Mesenchymal stem cell (in vitro differentiated cells and primary cell): ENCODE results near the gene CAPZB.

Experiments used
- DNase-seq: peaks from one replicate; pipeline ENCODE4 v3.0.0-alpha.2; 2013
- H2AFZ ChIP-seq: one replicate; pipeline ENCODE4 v1.6.1; 2013; ENCODE audit warnings: low read depth, mild to moderate bottlenecking, control low read depth, inconsistent platforms, low read length, moderate library complexity
- H2AK5ac ChIP-seq: 2 replicates; pipeline ENCODE4 v1.6.1; 2013; ENCODE audit warnings: low read length, moderate library complexity, mild to moderate bottlenecking, inconsistent platforms; ENCODE audit not compliant: severe bottlenecking
- H2BK120ac ChIP-seq: one replicate; pipeline ENCODE4 v1.6.1; 2013; ENCODE audit warnings: low read depth, mild to moderate bottlenecking, inconsistent platforms, low read length, moderate library complexity
- H2BK12ac ChIP-seq, 2 experiments: one replicate each; pipeline ENCODE4 v1.6.1; 2013; ENCODE audit warnings: inconsistent platforms in 2 of 2, low read length in 2 of 2, mild to moderate bottlenecking in 2 of 2, moderate library complexity in 2 of 2, control low read depth in 1 of 2
- H2BK15ac ChIP-seq: one replicate; pipeline ENCODE4 v1.6.1; 2013; ENCODE audit warnings: mild to moderate bottlenecking, low read depth, inconsistent platforms; ENCODE audit not compliant: poor library complexity, severe bottlenecking
- H2BK5ac ChIP-seq: 2 replicates; pipeline ENCODE4 v1.6.1; 2013; ENCODE audit warnings: low read depth, mild to moderate bottlenecking, low read length, control low read depth, inconsistent platforms; ENCODE audit not compliant: poor library complexity, severe bottlenecking
- H3K14ac ChIP-seq, 2 experiments: one replicate each; pipeline ENCODE4 v1.6.1; 2013; ENCODE audit warnings: inconsistent platforms in 2 of 2, low read length in 2 of 2, control low read depth in 1 of 2, mild to moderate bottlenecking in 1 of 2, moderate library complexity in 1 of 2
- H3K18ac ChIP-seq, 2 experiments: one replicate each; pipeline ENCODE4 v1.6.1; 2013; ENCODE audit warnings: inconsistent platforms in 2 of 2, low read length in 2 of 2, control low read depth in 1 of 2, low read depth in 1 of 2, mild to moderate bottlenecking in 1 of 2
- H3K23ac ChIP-seq, 2 experiments: one replicate each; pipeline ENCODE4 v1.6.1; 2013; ENCODE audit warnings: inconsistent platforms in 2 of 2, low read length in 2 of 2, mild to moderate bottlenecking in 2 of 2, moderate library complexity in 2 of 2, control low read depth in 1 of 2
- H3K27ac ChIP-seq: 2 replicates; pipeline ENCODE4 v1.5.1; 2013; ENCODE audit warnings: mild to moderate bottlenecking, moderate library complexity, low read length, control low read depth, inconsistent platforms; ENCODE audit not compliant: poor library complexity, severe bottlenecking
- H3K27me3 ChIP-seq, 2 experiments: 2 replicates each; pipeline versions ENCODE4 v1.6.1 to v1.7.0; 2013; ENCODE audit warnings: low read length in 2 of 2, mild to moderate bottlenecking in 2 of 2, moderate library complexity in 2 of 2, control low read depth in 1 of 2, inconsistent platforms in 1 of 2; ENCODE audit not compliant: control insufficient read depth in 1 of 2, insufficient read depth in 1 of 2
- H3K36me3 ChIP-seq, 2 experiments: 2 replicates each; pipeline versions ENCODE4 v1.6.1 to v1.7.0; 2013; ENCODE audit warnings: low read length in 2 of 2, control low read depth in 1 of 2, inconsistent platforms in 1 of 2, low read depth in 1 of 2, mild to moderate bottlenecking in 1 of 2; ENCODE audit not compliant: insufficient read depth in 2 of 2, control insufficient read depth in 1 of 2
- H3K4ac ChIP-seq, 2 experiments: one replicate each; pipeline ENCODE4 v1.6.1; 2013; ENCODE audit warnings: inconsistent platforms in 2 of 2, low read length in 2 of 2, mild to moderate bottlenecking in 2 of 2, moderate library complexity in 2 of 2, control low read depth in 1 of 2, low read depth in 1 of 2
- H3K4me1 ChIP-seq: 2 replicates; pipeline ENCODE4 v1.6.1; 2013; ENCODE audit warnings: low read depth, low read length, control low read depth; ENCODE audit not compliant: control insufficient read depth, insufficient read depth
- H3K4me2 ChIP-seq: 2 replicates; pipeline ENCODE4 v1.6.1; 2013; ENCODE audit warnings: low read length, mild to moderate bottlenecking, inconsistent platforms; ENCODE audit not compliant: poor library complexity, severe bottlenecking
- H3K4me3 ChIP-seq, 2 experiments: 2 replicates each; pipeline versions ENCODE4 v1.5.1 to v1.7.0; 2013; ENCODE audit warnings: low read length in 2 of 2, mild to moderate bottlenecking in 2 of 2, control low read depth in 1 of 2, low read depth in 1 of 2; ENCODE audit not compliant: insufficient read depth in 1 of 2
- H3K79me1 ChIP-seq: replicated peaks from 2 replicates; pipeline ENCODE4 v1.6.1; 2013; ENCODE audit warnings: mild to moderate bottlenecking, control low read depth, low read length, inconsistent platforms; ENCODE audit not compliant: poor library complexity, severe bottlenecking
- H3K9ac ChIP-seq: 2 replicates; pipeline ENCODE4 v1.7.0; 2013; ENCODE audit warnings: mild to moderate bottlenecking, low read length, moderate library complexity
- H3K9me3 ChIP-seq: 2 replicates; pipeline ENCODE4 v1.7.0; 2013; ENCODE audit warnings: mild to moderate bottlenecking, low read length; ENCODE audit not compliant: control insufficient read depth
- H4K8ac ChIP-seq: one replicate; pipeline ENCODE4 v1.6.1; 2013; ENCODE audit warnings: inconsistent platforms, mild to moderate bottlenecking, low read length, moderate library complexity
- H4K91ac ChIP-seq: one replicate; pipeline ENCODE4 v1.6.1; 2013; ENCODE audit warnings: mild to moderate bottlenecking, low read length, inconsistent platforms
- WGBS: methylation state at CpG from one replicate; pipeline ENCODE4 v1.1.7; 2013; ENCODE audit warnings: mixed read lengths; 5-methylcytosine and 5-hydroxymethylcytosine counted together

CAPZB gene

GRCh38 chr1:19462781-19463503 lies 22.4 kb downstream of the CAPZB start:
- Histone ChIP-seq H3K27me3 (no peaks in the 10 kb centered on the region), H2AK5ac (no peak overlapping the region), H3K4me2 (no peak overlapping the region), H3K4me3 (no peak overlapping the region), H3K4me1 (peaks cover 22% of the 10 kb centered on the region), H2BK5ac (no peak overlapping the region), H3K18ac (no peak overlapping the region), H3K9me3 (no peaks in the 10 kb centered on the region), H3K9ac (no peak overlapping the region), H2BK15ac (no peak overlapping the region), H3K23ac (peak overlapping the region in 1 of 2 experiments; percentile 27), H4K8ac (no peak overlapping the region), H2BK12ac (no peak overlapping the region), H3K27ac (no peak overlapping the region), H3K36me3 (peaks cover 13 to 25% of the 10 kb centered on the region in 2 experiments), H2BK120ac (no peak overlapping the region), H2AFZ (no peak overlapping the region), H3K14ac (no peak overlapping the region), H3K79me1 (peaks cover 1% of the 10 kb centered on the region), H3K4ac (no peak overlapping the region), H4K91ac (no peak overlapping the region)
- 82% methylated on average over 8 of the region's 10 CpGs for WGBS
- DNase-seq: no peak

DNA sequence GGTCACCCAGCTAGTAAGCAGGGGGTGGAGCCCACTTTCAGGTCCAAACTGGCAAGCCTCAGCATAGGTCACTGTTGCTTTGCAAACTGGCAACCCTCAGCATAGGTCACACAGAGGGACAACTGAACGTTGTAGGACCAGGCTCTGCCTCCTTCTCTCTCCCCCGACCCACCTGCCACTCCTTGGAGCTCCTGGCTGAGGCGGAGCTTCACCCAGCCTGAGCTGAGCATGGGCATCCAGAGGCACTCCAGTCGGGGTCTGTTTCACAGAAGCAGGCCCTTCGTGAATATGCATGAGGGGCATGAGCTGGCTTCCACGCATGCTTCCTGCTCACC lies 24.2 kb downstream of the CAPZB start:
- no peak overlapping the region for H3K4me3 ChIP-seq
- H2BK5ac ChIP-seq: no peak overlapping the region
- H2BK12ac ChIP-seq: no peak overlapping the region
- H3K9me3 ChIP-seq: no peaks in the 10 kb centered on the region
- no peaks in the 10 kb centered on the region for H3K27me3 ChIP-seq
- H3K18ac ChIP-seq: peak overlapping the region in 1 of 2 experiments; percentile 28
- WGBS: 81% methylated on average over 6 of the region's 6 CpGs
- H3K23ac ChIP-seq: no peak overlapping the region
- peaks cover 1% of the 10 kb centered on the region for H3K79me1 ChIP-seq
- no peak overlapping the region for H2AK5ac ChIP-seq
- H3K36me3 ChIP-seq: peaks cover 10 to 16% of the 10 kb centered on the region in 2 experiments
- H2BK120ac ChIP-seq: no peak overlapping the region
- no peak overlapping the region for H3K27ac ChIP-seq
- no peak overlapping the region for H3K9ac ChIP-seq
- no peak overlapping the region for H2BK15ac ChIP-seq
- H3K4me1 ChIP-seq: peaks cover 17% of the 10 kb centered on the region
- no peak overlapping the region for H3K4ac ChIP-seq
- no peak overlapping the region for H3K4me2 ChIP-seq
- DNase-seq: no peak
- no peak overlapping the region for H4K8ac ChIP-seq
- H2AFZ ChIP-seq: no peak overlapping the region
- H4K91ac ChIP-seq: no peak overlapping the region
- peak overlapping the region in 1 of 2 experiments; percentile 2 for H3K14ac ChIP-seq

DNA sequence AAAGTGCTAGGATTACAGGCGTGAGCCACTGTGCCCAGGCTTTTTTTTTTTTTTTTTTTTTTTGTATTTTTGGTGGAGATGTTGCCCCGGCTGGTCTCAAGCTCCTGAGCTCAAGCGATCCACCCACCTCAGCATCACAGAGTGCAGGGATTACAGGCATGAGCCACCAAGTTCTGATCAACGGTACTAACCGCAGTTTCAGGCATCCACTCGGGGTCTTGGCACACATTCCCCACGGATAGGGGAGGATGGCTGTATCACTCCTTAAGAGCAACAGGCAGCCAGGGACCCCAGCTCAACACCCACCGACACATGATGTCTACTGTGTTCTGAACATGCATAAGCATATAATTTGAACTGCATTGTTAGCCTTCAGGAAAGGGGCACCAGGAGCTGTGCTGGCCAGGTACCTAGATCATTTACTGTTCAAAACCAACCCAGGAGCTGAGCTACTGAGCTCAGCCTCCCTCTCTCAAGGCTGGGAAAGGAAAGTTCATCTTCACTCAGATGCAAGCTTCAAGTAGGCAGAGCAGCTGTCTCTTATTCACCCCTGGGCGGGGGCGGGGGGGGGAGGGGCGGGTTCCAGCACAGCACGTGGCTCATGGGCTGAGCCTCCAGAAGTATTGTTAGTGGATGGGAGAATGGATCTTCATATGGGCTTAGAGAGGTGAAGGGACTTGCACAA lies 24.7 kb downstream of the CAPZB start:
- H2BK5ac ChIP-seq: no peak overlapping the region
- H2AFZ ChIP-seq: no peak overlapping the region
- peak overlapping the region; percentile 14 for H3K9ac ChIP-seq
- peaks cover 1% of the 10 kb centered on the region for H3K79me1 ChIP-seq
- no peak overlapping the region for H3K27ac ChIP-seq
- peak overlapping the region in 1 of 2 experiments; percentile 76 for H2BK12ac ChIP-seq
- DNase-seq: no peak
- H3K18ac ChIP-seq: peak overlapping the region in 1 of 2 experiments; percentile 28
- H2AK5ac ChIP-seq: no peak overlapping the region
- no peak overlapping the region for H4K91ac ChIP-seq
- H3K27me3 ChIP-seq: no peaks in the 10 kb centered on the region
- peak overlapping the region in 1 of 2 experiments; percentile 69 for H3K14ac ChIP-seq
- no peak overlapping the region for H2BK120ac ChIP-seq
- H3K4ac ChIP-seq: no peak overlapping the region
- peaks cover 6 to 15% of the 10 kb centered on the region in 2 experiments for H3K36me3 ChIP-seq
- no peak overlapping the region for H3K4me2 ChIP-seq
- peaks cover 15% of the 10 kb centered on the region for H3K4me1 ChIP-seq
- WGBS: 89% methylated on average over 11 of the region's 12 CpGs
- H3K4me3 ChIP-seq: no peak overlapping the region
- H3K9me3 ChIP-seq: no peaks in the 10 kb centered on the region
- peak overlapping the region in 1 of 2 experiments; percentile 57 for H3K23ac ChIP-seq
- no peak overlapping the region for H4K8ac ChIP-seq
- H2BK15ac ChIP-seq: no peak overlapping the region

DNA sequence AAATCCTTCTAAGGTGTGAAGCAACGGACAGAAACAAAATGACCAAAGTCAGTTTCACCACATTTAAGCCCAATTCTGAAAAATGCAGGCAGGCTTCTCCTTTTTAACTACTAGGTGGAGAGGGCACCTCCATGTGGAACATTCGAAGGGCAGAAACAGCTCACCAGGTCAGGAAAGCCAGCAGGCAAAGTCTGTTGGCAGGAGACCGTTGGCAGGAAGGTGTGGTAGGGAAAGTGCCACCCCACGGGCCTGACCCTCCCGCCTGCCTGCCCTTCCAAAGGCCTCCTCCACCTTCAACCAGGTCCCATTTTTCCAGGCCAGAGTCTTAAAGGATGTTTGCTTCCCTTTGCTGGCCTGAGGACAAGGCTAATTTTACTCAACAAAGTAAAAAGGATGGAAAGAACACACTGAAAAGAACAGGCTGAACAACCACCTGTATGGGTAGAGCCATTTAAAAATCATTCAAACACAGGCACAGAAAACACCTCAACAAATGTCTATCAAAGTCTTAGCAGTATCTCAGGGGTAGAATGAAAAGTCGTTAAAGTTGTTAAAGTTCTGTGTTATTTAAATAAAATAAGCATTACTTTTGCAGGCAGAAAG lies 26.4 kb downstream of the CAPZB start:
- Histone ChIP-seq H3K79me1 (peaks cover 1% of the 10 kb centered on the region), H3K4me1 (peaks cover 26% of the 10 kb centered on the region), H3K4me2 (no peak overlapping the region), H2AK5ac (no peak overlapping the region), H3K9ac (peak overlapping the region; percentile 20), H3K27me3 (no peaks in the 10 kb centered on the region), H2BK5ac (no peak overlapping the region), H4K8ac (no peak overlapping the region), H4K91ac (peak overlapping the region; percentile 54), H3K14ac (no peak overlapping the region), H3K4ac (peak overlapping the region in 1 of 2 experiments; percentile 31), H3K36me3 (peaks cover 6 to 15% of the 10 kb centered on the region in 2 experiments), H2BK120ac (no peak overlapping the region), H3K4me3 (no peak overlapping the region), H2BK15ac (no peak overlapping the region), H3K9me3 (no peaks in the 10 kb centered on the region), H3K18ac (no peak overlapping the region), H2BK12ac (peak overlapping the region in 1 of 2 experiments; percentile 20), H3K27ac (no peak overlapping the region), H3K23ac (no peak overlapping the region), H2AFZ (no peak overlapping the region)
- no peak for DNase-seq
- 83% methylated on average over 3 of the region's 6 CpGs for WGBS
